Stimulated activated CD8-positive, alpha-beta memory T cell treated with anti-CD3 and anti-CD28 coated beads, Interleukin-15, amount 100 ng/mL, for 1 hour (primary cell): Measurements from ENCODE around the gene CPSF6.
"Not testable (repeated sequence)": the region's sequence is repeated elsewhere in the genome, so short reads cannot be mapped to it uniquely, and the experiment has no call there.

ENCODE experiments used
- DNase-seq: peaks from one replicate; pipeline ENCODE4 v3.0.0-alpha.2; 2020; ENCODE audit warnings: low read depth

The CPSF6 gene, protein sequence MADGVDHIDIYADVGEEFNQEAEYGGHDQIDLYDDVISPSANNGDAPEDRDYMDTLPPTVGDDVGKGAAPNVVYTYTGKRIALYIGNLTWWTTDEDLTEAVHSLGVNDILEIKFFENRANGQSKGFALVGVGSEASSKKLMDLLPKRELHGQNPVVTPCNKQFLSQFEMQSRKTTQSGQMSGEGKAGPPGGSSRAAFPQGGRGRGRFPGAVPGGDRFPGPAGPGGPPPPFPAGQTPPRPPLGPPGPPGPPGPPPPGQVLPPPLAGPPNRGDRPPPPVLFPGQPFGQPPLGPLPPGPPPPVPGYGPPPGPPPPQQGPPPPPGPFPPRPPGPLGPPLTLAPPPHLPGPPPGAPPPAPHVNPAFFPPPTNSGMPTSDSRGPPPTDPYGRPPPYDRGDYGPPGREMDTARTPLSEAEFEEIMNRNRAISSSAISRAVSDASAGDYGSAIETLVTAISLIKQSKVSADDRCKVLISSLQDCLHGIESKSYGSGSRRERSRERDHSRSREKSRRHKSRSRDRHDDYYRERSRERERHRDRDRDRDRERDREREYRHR

DNA sequence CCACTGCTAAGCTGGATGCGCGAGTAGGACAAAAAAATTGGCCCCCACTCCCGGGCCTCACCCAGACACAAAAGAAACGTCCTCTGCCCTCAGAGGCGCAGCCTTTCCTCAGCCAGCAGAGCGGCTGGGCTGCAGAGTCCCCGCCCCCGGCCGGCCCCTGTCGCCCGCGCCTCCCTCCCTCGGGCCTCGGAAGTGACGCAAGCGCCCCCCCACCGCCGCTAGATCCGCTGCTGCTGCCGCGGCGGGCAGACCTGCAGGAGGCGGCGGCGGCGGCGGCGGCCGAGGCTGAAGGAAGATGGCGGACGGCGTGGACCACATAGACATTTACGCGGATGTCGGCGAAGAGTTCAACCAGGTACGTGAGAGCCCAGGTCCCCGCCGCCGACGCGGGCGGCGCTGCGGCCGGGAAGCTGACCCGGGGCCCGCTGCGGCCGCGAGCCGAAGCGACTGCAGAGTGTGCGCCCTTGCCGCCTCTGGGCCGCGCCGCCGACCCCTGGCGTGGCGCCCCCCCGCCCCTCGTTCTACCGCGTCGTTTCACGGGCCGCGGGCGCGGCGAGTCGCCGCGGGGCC, at the start of gene CPSF6:
Gene CPSF6 (plus strand): TSS at position 218 of the 570 bp plus-strand sequence. CDS start 78 bp downstream, at position 296.
- peak; percentile 93 for DNase-seq

- DNase-seq, result no peak
Observed at GRCh38 chr12:69196302-69197288, 42.8 kb upstream of the CPSF6 start.

DNA sequence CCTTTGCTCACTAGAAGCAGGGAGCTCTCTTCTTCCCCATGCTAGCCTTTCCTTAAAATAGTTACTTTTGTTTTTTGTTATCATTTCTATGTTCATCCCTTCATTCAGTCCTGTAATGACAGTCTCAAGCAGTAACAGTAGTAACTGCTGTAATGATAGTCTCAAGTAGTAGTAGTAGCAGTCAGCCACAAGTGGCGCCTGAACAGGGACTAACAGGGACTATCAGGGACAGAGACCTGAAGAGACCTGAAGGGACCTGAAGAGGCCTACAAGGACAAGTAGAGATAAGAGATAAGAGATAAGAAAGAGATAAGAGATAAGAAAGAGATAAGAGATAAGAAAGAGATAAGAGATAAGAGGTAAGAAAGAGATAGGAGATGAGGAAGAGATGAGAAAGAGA, 39.4 kb upstream of the CPSF6 start:
- DNase-seq, result not testable (repeated sequence)

GRCh38 chr12:69204191-69204590, 35.2 kb upstream of the CPSF6 start:
- DNase-seq, result no peak

GRCh38 chr12:69210661-69211060, 28.7 kb upstream of the CPSF6 start:
- DNase-seq, result no peak

DNA sequence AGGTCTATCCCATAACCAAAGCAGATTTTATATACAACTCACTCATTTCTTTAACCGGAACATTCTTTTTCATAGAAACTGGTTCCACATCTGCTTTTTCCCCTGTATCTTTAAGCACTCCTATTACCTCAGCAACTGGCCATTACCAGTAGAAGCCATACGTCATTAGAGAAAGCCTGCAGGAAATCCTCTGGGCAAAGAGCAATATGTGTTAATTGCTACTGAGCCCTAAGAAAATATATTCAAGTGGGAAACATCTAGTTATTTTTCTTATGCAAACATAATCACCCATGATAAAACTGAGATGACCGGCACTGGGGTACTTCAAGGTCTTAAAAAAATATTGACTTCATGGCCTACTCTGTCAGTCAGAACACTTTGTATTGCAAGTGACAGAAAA, 28.2 kb upstream of the CPSF6 start:
- no peak for DNase-seq

- DNase-seq, result no peak
Observed at GRCh38 chr12:69214169-69214568, 25.2 kb upstream of the CPSF6 start.

DNA sequence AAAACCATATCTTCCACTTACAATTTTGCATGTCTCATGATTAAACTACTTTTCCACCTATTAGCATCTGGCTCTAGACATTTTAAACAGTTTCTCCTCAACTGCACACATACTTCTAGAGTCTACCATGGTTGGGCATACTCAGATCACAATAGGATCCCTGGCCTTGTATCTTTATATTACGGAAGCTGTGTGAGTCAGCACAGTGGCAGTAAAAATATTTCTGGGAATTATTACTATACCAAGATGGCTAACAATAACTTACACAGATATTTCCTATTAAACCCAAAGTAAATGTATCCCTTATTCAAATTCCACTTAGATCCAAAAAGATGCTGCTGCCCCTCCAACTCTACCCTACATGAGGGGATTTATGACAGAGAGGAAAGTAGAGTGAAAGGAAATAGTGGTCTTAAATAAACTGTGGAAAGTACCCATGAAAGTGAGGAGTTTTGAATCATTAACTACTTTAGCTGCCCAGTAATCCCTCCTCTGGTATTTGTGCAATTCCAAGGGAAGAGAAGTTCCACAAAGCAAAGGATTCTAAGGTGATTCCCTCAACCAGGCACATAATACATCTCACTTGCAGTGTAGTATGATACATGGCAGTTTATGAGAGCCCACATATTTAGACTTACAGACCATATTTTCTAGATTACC, 14.0 kb upstream of the CPSF6 start:
- DNase-seq, result no peak

DNA sequence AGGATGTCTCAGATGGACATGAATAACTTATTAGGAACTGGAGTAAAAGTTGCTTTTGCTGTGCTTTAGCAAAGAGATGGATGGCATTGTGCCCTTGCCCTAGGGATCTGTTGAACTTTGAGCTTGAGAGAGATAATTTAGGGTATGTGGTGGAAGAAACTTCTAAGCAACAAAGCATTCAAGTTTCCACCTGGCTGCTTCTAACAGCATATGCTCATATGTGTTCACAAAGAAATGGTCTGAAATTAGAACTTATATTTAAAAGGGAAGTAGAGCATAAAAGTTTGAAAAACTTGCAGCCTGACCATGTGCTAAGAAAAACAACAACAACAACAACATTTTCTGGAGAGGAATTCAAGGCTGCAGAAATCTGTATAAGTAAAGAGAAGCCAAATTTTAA, 7.9 kb upstream of the CPSF6 start:
- DNase-seq, result no peak

GRCh38 chr12:69238589-69239351, 599 bp upstream of the CPSF6 start:
- no peak for DNase-seq

- peak; percentile 15 for DNase-seq
Observed at GRCh38 chr12:69239922-69240630, 707 bp downstream of the CPSF6 start.

- DNase-seq, result no peak
Observed at GRCh38 chr12:69240631-69240995, 1.2 kb downstream of the CPSF6 start.

GRCh38 chr12:69241438-69242092, 2.2 kb downstream of the CPSF6 start:
- DNase-seq, result no peak

- DNase-seq, result no peak
Observed at GRCh38 chr12:69243099-69244084, 4.0 kb downstream of the CPSF6 start.

DNA sequence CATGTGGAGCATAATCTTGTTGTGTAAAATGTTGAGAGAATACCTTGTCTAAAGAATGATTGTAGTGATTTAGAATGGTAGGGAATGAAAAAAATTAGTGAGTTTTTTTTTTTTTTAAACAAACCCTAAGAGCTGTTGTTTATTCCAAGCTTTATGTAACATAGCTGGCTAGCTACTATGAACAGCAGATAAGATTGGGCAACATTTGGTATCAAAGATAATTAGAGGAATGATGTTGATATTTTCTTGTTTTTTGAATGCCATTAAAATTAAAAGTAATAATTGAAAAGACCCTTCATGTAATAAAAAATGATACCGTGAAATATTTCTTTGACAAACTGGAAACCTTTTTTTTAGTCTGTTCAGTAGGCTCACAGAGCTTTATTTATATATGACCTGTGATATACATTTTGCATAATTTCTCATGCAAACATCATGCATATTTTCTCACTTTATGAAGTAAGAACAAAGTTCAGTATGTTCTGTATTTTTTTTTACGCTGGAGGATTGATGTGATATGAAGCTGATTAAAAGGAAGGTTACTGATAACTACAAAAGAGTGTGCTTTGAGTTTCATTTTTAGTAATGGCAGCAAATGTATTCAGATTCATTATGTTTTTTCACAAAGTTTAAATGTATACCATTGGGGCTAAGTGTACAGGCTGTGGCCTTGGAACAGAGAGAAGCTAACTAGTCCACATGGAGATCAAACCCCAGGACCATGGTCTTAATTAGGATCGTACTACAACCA, 8.1 kb downstream of the CPSF6 start:
- DNase-seq, result no peak

DNA sequence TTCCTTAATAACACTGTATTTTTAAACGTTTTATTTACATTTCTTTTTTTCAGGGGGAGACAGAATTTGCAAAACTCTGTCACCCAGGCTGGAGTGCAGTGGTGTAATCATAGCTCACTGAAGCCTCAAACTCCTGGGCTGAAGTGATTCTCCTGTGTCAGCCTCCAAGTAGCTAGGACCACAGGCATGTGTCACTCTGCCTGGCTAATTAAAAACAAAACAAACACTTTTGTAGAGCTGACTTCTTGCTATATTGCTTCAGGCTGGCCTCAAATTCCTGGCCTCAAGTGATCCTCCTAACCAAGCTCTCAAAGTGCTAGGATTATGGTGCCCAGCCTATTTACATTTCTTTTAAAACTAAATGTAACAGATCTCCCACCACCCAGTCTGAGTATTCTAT, 12.7 kb downstream of the CPSF6 start:
- DNase-seq, result no peak

DNA sequence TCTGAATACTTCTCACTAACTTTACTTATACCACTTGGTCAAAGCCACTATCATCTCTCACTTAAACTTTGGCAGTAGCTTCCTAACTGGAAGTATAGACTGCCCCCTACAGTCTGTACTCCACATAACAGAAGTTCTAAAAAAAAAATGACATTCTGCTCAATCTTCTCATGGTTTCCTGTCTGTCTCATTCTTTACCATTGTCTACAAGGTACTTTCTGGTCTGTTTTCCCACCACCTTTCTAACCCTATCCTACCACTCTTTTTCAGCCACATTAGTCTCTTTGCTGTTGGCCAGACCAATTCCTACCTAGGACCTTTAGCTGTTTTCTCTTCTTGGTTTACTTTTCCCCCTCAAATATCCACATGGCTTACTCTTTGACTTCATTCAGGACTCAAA, 14.7 kb downstream of the CPSF6 start:
- no peak for DNase-seq

- no peak for DNase-seq
Observed at GRCh38 chr12:69254862-69255261, 15.5 kb downstream of the CPSF6 start.
